ENCODE data around the gene ATP10A.
"Not testable (repeated sequence)": the region's sequence is repeated elsewhere in the genome, so short reads cannot be mapped to it uniquely, and the experiment has no call there.

The ATP10A gene

DNA sequence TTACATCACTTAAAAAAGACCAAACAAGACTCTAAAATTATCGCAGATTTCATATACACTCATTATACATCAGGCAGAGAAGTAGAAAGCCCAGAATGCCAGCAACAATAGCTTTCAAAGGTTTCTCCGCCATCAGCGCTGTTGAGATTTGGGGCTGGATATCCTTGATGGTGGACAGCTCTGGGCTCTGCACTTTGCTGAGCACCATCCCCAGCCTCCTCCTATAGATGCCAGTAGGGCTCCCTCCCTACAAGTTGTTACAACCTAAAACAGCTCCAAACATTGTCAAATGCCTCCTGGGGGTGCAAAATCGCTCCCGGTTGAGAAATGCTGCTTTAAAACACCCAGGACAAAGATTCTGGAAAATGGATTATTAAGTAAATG is 73.5 kb downstream of the ATP10A start:
- DNase-seq: no peak

GRCh38 chr15:25789211-25789610 is 73.9 kb downstream of the ATP10A start:
- no peak for DNase-seq

DNA sequence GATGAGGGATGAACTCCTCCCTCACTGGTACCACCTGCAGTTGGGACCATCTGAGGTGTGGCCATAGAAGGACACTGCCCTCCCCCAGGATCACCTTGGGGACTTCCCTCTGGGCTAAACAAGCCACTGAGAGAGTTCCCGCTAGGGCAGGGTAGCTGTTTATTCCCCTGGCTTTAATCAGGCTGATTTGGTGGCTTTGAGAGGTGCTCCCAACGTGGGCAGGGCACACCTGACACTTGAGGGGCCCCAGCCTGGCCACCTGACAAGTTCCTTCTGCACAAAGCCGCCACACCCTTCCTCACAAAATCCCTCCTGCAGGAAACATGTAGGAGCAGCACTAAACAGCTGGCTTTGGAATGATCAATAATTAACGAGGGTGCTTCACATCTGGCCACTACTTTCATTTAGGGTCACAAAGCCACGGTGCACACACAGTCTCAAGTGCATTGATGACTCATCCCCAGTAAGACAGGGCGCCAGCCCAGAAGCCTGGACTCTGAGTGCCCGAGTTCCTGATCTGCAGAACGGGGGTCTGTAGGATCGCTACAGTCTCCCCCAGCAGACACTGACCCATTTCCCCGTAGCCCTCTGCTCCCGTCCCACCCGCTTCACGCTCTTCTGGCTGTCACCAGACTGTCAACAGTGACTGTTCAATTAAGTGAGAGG is 75.1 kb downstream of the ATP10A start:
- no peak for DNase-seq

GRCh38 chr15:25787381-25787780 is 75.7 kb downstream of the ATP10A start:
- no peak for DNase-seq

DNA sequence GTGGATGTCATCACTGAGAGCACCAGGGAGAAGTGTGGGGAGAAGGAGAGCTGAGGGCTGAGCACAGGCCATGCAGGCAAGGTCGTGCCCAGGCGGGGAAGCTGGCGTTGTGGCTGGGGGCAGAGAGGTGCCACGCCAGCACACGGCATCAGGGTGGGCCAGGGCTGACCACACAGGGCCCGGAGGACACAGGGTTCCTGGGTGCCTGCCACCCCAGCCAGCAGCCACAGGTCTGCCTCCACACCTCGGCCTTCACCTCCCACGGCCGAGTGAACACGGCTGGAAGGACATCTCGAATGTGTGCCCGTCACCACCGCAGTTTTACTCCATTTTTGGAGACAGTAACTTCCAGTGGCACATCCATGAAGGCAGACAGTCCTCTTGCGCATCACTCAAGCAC is 77.1 kb downstream of the ATP10A start:
- DNase-seq: no peak

- DNase-seq: no peak
These were observed 77.5 kb downstream of the ATP10A start for GRCh38 chr15:25785641-25786025.

DNA sequence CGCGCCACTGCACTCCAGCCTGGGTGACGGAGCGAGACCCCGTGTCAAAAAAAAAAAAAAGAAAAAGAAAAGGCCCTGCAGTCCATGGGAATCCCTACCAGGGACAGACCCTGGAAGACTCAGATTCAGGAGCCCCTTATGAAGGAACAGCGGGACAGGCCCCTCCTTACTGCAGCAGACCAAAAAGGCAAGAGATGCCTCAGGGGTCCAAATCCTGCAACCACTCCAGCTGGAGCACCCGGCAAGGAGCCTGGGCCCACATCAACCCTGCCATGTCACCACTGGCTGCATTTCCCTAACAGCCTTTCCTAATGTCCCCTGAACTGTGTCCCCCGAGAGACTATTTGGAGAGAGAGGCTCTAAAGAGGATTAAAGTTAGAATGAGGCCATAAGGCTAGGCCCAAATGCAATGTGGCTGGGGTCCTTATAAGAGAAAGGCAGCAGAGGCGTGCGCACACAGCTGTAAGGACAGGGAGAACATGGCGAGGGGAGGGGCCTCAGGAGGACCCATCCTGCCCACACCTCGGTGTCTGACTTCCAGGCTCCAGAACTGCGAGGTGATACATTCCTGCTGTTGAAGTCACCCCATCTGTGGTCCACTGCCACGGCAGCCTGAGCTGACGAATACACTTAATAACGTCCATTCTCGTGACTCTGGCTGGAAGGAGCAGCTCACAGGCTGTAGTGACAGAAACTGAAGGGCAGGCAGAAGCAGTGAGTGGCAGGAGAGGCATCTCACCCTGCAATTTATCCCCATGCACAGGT is 78.1 kb downstream of the ATP10A start:
- DNase-seq: no peak

GRCh38 chr15:25783607-25784540 is 79.3 kb downstream of the ATP10A start:
- peak; percentile 54 for DNase-seq

GRCh38 chr15:25783134-25783533 is 80.0 kb downstream of the ATP10A start:
- DNase-seq: no peak

DNA sequence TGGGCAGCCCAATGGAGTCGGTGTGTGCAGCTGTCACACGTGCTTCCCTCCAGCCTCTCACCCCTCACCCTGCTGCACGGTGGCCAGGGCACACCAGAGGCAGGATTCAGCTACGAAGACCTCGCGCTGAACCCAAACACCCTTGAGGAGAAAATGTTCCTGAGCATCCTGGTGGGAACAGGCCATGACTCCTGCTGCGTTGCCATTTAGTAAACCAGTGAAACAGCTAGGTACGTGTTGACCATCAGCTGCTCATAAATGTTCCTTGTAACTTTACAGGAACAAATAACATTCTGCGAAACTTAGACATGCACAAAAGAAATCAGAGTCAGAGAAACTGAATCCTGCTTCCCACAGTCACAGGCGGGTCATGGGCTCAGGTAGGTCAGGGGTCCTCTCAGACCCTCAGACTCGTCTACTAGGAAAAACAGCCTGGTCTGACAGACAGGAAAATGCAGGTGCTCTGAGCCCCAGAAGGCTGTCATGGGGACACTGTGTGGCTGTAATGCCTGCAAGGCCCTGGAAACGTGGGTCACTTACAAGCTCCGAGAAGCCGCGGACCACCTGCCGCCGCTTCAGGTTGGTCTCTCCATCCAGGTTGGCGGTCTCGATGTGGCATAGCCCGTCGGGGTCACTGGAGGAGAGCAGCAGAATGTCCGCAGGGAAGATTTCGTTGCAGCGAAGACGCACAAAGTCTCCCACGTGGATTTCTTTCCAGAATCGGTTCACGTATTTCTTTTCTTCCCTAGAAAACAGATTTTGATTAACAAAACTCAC is 82.5 kb downstream of the ATP10A start:
- DNase-seq: no peak

- no peak for DNase-seq
These were observed 85.0 kb downstream of the ATP10A start for GRCh38 chr15:25778161-25778560.

DNA sequence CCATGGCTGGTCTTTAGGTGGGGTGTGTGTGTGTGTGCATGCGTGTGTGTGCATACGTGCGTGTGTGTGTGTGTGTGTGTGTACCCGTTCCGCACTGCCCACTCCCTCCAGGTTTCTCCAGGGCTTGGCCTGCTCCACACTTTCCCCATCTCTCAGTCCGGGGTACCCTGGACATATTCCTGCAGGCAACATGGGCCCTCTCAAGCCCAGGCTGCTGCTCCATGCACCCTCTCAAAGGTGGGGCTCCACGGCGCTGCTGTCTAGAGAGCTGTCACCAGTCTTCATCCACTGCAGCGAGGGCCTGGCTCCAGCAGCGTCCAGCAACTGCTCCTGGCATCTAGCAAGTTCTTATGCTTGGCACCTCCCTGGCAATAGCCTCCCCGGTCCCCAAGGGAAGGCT is 86.1 kb downstream of the ATP10A start:
- DNase-seq: no peak

DNA sequence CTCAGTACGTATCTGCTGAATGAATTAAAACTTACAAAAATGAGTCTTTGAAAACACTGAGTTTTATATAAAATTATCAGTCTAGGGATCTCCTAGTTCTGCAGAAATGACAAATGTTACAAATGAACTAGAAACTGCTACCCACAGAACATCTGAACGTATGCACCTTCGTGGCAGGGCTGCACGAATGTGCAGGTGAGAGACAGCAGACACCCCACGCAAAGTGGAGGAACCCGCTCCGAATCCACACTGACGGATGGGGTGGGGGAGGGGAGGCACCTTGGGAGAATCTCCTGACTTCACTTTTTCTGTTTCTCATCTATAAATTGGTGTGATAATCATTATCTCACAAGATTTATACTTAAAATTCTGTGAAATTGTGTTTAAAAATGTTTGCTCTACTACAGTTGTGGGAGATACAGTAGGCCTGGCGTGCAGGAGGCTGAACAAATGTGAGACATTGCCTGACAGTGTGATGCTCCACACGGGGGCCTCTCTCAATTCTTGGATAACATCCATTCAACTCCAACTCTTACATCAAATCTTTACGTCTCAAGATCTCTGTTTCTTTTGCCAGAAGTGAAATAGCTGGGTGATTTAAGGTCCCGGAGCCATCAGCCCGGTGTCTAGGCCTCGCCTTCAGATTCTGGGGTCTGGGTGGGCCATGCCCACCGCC is 86.9 kb downstream of the ATP10A start:
- no peak for DNase-seq

- DNase-seq: no peak
These were observed 87.7 kb downstream of the ATP10A start for GRCh38 chr15:25775317-25775912.

DNA sequence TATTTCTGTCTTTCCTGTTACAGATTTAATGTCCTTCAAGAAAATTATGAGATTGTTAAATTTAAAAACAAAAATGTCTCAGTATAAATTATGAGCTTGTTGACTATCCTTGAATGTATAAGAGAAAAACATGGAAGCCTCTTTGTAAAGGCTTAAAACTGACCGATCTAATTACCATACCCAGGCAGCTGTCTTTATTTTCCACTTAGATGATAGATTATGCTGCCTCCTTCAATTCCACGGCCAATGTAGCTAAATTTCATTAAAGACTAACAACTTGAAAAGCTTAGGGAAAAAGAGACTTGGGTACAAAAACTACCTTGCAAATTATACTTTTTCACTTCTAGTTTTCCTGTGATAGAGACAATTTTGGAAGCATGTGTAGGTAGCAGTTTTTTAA is 88.3 kb downstream of the ATP10A start:
- DNase-seq: no peak

- DNase-seq: no peak
These were observed 89.9 kb downstream of the ATP10A start for GRCh38 chr15:25773248-25773647.

DNA sequence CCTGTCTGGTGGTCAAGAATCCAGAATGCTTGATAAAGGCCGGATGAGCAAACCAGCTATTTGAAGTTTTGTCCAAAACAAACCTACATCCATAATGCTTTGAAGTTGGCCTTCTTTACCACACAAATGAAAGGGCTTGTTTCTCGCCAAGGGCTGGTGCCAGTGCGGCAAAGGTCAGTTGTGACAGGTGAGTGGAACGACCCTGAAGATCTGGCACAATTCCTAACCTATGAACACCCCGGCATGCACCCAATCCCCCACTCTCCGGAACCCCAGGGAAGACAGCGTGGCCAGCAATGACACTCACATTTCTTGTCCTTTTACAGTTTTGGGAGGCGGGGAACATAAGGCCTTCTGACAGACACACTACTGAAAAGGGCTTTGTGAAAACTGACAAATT is 90.6 kb downstream of the ATP10A start:
- DNase-seq: no peak

GRCh38 chr15:25771736-25772135 is 91.4 kb downstream of the ATP10A start:
- DNase-seq: not testable (repeated sequence)

- DNase-seq: no peak
These were observed 91.8 kb downstream of the ATP10A start for GRCh38 chr15:25771338-25771706.

GRCh38 chr15:25770618-25771337 is 92.3 kb downstream of the ATP10A start:
- DNase-seq: no peak

- no peak for DNase-seq
These were observed 93.1 kb downstream of the ATP10A start for GRCh38 chr15:25770031-25770430.

Data from stimulated activated CD4-positive, alpha-beta T cell treated with anti-CD3 and anti-CD28 coated beads, Interleukin-4, amount 100 ng/mL, for 24 hours (primary cell).